GM18502 (cell line): ENCODE results near the gene TSC22D3.

Experiments
- ATAC-seq: cut with Tn5 transposase; IDR thresholded peaks from one replicate; pipeline ENCODE4 v1.9.1; 2021; ENCODE audit warnings: mild to moderate bottlenecking; ENCODE audit not compliant: unreplicated experiment, poor library complexity

The TSC22D3 gene

GRCh38 chrX:107731831-107732502 is 43.6 kb downstream of the TSC22D3 start:
- ATAC-seq, result no peak

DNA sequence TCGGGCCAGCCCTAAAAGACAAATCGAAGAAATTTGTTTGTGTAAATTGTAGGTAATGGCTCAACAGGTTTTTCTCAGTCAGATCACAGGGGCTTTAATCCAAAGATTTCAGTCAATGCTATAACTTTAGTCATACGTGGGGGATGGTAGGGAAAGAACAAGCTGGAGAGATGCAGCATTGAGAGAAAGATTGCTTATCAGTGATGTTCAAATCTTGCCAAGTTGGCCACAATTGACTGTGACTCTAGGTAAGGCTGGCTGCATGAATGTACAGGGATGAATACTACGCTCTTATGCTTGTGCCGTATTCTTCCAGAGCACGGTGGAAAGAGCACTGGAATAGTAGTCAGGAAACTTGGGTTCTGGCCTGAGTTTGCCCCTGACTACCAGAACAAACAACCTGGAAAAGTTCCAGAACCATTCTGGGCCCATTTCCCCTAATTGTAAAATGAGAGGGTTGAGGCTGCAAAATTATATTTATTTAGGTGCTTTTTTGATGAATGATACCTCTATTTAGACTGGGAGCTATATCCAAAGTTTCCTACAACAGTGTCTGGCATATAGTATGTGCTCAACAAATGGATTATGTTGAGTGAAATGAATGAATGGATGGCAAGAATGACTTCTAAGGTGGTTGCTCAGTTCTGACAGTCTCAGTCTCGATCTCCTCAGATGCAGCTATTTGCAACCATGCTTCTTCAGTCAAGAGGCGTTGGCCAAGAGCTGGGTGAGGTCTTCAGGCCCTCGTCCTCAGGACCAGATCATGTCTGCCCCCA is 44.4 kb downstream of the TSC22D3 start:
- no peak for ATAC-seq

DNA sequence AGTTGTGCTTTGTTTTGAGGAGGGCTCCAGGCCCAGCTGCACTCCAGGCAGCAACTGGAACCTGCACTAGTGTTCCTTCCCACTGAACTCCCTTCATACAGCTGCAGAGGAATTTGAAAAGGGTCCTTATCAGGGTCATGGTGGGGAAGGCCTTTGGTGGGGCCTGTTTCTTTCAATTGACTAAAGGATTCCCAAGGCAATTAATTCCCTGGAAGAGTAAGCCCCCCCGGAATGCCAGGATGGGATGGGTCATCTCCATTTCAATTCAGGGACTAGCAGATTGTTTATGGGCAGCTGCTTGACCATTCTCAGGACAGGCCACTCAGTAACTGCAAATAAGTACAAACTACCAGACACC is 45.3 kb downstream of the TSC22D3 start:
- ATAC-seq, result no peak

DNA sequence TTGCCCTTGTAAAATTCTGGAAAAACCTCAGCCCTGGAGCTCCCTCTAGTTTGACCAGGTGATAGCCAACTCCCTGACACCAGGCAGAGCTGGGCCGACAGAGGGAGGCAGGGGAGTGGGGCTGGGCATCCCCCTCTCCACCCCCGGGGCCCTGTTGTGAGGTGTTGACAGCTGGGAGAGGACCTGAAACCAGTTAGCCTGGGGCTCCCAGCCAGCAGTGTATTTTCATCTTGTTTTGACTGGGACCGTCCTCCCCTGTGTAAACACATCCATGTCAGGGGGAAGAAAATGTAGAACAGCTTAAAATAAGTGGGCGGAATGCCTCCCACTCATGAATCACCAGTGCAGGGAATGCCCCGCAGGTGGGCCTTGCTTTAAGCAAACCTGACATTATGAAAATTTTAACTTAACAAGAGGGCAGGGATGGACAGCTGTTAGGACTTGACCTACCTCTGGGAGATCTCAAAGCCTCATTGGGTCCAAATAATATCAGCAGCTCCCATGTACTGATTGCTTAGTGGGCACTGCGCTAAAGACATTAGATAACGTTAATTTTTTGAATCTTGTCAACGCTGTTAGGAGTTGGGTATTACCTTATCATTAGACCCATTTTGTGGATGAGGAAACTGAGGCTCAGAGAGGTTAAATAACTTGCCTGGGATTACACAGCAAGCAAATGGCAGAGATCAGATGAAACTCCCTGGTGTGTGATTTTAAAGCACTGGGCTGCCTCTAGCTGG is 45.9 kb downstream of the TSC22D3 start:
- ATAC-seq, result peak; percentile 81

GRCh38 chrX:107728371-107729099 is 47.1 kb downstream of the TSC22D3 start:
- ATAC-seq, result no peak

DNA sequence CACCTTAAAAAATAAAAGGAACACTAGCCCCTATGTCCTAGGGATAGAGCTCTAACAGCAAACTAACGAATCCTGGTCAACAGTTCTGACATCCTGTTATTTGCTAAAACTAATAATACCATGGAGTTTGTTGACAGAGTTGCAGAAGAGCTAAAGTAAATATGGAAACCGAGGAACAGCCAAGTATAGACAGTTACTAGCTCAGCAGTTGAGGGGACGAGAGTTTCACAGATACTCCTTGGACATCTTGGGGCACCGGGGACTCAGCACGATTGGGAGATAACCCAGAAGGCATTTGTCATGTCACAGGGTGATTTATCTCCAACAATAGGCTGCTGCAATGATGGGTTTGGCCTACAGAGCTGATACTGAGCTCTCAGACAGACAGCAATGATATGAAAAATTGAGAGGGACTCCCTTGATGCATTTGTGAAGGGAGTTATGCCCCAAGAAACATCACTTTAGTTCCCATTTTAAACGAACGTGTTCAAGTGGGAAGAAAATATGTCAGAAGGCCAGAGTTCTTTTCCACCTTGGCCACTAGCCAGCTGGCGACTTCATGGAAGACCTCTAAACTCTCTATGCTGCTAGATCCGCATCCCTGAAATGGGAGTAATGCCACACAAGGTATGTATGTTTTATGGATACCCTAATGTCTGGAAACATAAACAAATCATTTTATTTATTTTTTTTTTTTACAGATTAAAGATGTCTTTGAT is 48.6 kb downstream of the TSC22D3 start:
- no peak for ATAC-seq

DNA sequence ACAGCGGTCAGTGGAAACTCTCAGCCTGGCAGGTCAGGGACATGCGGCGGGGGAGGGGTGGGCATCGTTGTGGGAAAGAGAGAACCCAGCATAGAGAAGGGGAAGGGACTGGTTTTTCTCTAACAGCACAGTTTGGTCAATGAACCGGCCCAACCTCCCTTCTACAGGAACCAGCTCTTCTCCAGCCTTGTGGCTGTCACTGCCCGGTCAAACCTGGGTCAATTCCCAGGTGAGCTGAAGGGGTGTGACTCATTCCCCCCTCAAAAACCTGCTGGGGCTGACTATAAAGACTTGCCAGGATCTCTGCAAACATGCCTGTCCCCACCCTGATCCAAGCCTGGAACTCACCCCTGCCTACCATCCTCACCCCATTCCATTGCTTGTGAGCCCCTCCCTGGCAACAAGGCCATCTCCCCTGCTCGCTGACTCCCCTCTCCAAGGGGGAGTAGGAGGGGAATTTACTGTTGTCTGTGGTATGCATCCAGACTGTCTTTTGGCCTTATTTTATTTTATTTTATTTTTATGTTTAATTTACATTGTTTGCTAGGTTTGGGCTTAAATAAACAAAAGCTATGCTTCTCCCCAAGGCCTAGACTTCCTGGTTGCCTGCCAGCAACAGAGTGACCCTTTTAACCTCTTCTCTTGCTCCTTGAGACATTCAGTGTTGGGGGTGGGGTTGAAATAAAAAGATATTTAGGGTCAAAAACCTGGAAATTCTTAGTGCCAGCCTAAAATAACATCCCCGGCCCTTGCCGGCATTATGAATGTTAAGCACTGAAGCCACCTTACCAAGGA is 49.6 kb downstream of the TSC22D3 start:
- ATAC-seq, result no peak

DNA sequence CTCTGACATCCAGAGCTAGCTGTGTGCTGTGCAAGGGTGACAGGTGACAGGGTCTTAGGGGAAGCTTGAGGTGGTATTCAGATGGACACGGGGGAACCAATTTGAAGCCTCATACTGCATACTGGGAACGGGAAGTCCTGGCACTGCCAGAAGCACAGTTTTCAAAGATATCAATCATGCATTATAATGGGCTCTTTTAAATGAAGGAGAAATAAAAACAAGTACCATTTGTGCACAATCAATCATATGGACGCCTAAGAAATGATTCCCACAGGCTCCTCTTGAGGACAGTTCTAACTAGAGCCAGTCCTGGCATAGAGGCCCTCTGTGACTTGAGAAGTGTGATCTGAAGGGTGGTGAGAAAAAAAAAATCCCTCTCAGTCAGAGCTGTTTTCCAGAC is 50.9 kb downstream of the TSC22D3 start:
- no peak for ATAC-seq

GRCh38 chrX:107723511-107723910 is 52.1 kb downstream of the TSC22D3 start:
- no peak for ATAC-seq

DNA sequence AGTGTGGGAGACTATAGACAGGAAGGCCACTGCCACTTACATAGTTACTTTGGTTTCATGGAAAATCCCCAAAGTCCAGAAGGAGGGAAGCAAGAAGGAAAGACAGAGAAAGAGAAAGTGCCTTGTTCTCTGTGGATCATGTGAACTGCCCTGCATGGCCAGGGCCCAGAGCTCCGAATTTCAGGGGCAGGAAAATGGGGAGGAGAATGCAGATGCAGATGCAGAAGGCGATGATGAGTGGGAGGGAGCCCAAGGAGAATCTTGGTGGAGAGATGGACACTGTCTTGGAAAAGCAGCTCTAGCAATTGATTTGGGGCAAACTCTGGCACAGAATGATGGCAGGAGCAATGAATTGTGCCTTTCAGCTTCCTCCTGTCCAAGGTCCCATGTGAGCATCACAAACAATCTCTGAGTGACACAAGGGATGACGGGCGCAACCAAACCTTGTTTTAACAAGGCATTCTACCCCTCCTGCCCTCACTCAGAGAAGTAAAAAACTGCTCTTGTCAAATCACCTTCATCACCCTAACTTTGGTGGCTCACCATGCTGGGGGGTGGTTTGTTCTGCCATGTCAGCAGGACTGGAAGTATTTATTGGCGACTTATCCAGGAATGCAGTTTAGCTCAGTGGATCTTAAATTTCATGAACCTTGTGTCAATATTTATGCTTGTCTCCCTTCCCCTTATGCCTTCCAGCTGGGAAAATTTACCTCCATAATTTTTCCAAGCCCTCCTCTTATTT is 53.5 kb downstream of the TSC22D3 start:
- no peak for ATAC-seq

DNA sequence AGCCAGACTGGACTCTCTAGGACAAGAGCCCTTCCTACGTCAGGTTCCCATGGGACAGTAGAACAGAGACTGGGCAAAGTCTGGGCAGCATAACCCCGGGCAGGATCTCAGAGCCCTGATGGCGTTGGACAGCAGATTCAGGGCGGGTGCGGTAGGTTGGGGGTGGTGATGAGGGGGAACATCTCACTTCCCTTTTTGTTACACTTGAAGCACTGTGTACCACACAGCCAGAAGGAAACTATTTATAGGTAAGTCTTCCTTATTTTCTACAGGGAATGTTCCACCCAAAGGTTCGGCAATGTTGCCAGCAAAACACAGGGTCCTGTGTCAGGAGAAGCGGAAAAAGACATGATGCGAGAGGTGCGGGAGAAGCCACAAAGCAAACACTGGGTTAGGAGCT is 54.3 kb downstream of the TSC22D3 start:
- ATAC-seq, result peak; percentile 57

DNA sequence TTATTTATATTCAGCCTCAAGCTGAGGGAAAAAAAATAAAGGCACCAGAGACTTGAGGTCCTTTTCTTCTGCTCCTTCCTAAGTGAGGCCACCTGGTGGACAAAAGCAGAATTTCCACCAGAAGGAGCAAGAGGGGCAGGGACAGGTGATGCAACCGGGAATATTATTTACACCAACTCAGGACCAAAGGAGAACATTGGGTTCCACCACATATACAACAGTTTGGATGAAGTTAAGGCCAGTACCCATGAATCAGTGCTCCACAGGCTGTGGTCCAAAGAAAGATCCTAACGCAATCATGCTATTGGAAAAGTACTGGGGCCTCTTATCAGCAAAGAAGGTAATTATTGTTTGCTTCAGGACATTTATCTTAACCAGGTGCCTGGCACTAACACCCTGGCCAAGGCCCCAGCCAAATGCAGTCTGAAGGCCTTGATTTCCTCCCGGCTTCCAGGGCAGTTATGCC is 57.4 kb downstream of the TSC22D3 start:
- peak; percentile 21 for ATAC-seq

DNA sequence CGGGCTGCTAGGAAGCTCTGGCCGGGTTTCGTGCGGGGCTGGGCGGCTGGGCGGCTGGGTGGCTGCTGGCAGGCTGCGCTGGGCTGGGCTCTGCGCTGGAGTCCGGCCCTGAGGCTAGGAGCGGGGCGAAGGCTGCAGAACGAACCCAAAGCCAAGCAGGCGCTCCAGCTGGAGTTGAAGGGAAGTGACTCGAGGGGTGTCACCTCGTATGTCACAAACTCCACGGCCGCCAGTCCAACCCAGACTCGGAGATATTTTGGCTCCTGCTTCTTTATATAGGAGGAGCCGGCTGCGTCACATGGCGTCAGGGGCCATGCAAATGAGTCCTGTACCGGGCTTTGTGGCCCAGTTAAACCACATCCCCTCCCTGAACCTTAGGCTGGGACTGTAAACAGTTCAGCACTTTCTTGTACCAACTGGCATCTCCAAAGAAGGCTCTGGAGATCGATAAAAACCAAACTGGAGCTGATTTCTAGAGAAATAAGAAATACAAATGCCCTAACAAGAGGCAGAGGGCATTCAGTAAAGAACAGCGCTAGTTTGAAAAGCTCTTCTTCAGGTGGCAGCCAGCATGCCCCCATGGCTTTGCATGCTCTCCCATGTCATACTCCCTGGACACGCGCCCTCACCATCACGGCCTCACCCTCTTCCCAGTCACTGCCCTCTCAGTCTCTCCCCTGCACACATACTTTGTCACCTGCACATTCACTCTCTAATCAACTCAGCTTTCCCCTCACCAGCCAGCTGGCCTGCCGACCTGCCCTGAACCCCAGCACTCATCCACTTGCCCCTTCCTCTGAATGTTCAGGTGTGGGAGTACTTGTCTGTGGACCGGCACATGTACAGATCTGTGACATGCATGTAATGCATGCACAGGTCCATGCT is 58.5 kb downstream of the TSC22D3 start:
- ATAC-seq, result peak; percentile 76

DNA sequence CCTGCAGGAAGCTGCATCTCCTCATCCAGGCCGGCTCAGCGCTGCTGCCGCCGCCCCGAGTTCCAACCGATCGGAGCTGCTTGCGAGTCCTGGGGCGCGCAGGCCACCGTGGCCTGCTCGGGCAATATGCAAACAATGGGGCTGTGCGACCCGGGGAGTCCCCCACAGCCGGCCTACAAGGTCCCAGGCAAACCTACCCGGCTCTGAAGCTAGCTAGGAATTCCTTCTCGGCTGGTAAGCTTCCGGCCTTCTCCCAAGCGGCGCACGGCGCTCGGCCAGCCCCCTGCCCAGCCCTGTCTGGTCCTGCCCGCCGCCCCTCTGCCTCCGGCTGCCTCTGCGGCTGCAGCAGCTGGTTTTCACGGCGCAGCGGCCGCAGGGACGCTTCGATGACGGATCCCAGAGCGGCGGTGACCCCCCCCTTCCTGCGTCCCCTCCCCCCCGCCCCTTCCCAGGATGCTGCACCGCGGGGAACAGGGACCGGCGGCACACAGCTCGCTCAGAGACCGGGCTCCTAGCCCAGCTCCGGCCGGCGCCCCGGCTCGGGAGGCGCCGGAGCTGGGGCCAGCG is 59.4 kb downstream of the TSC22D3 start:
- no peak for ATAC-seq

GRCh38 chrX:107715331-107716117 is 60.1 kb downstream of the TSC22D3 start:
- no peak for ATAC-seq

GRCh38 chrX:107714206-107714891 is 61.2 kb downstream of the TSC22D3 start:
- no peak for ATAC-seq
